ENCODE measurements around the gene MTRFR.
"Not testable (repeated sequence)": the region's sequence is repeated elsewhere in the genome, so short reads cannot be mapped to it uniquely, and the experiment has no call there.

MTRFR gene

GRCh38 chr12:123245678-123246077 is 12.4 kb downstream of the MTRFR start:
- H3K4me3 ChIP-seq (IDR thresholded peaks at IDR 0.05; ENCODE audit: insufficient read depth, low read depth, low read length): no peak overlapping the region
- H3K9ac ChIP-seq: no peak overlapping the region
- no peaks in the 10 kb centered on the region for H3K36me3 ChIP-seq (ENCODE audit: insufficient read depth)
- no peak for TF ChIP-seq CTCF (conservative IDR thresholded peaks at IDR 0.05; ENCODE audit: low read depth, low read length)
- no peaks in the 10 kb centered on the region for H4K20me1 ChIP-seq (ENCODE audit: insufficient read depth)
- no peak overlapping the region for H2AFZ ChIP-seq (ENCODE audit: low read depth)
- no peaks in the 10 kb centered on the region for H3K4me1 ChIP-seq (ENCODE audit: low read depth, poor library complexity, severe bottlenecking)
- no peak overlapping the region for H3K4me2 ChIP-seq
- H3K27me3 ChIP-seq (ENCODE audit: insufficient read depth, low read depth): no peaks in the 10 kb centered on the region
- H3K27ac ChIP-seq: no peak overlapping the region
- H3K79me2 ChIP-seq (ENCODE audit: insufficient read depth, low read depth): peaks cover 12% of the 10 kb centered on the region; the same call in 1 of the 2 replicates

- not testable (repeated sequence) for H3K36me3 ChIP-seq (ENCODE audit: insufficient read depth); H4K20me1 ChIP-seq (ENCODE audit: insufficient read depth)
- H3K79me2 ChIP-seq (ENCODE audit: insufficient read depth, low read depth): peaks cover 12% of the 10 kb centered on the region; the same call in 1 of the 2 replicates
These were observed 14.9 kb downstream of the MTRFR start for GRCh38 chr12:123248129-123248528.

GRCh38 chr12:123248996-123249741 is 15.9 kb downstream of the MTRFR start:
- not testable (repeated sequence) for H3K4me1 ChIP-seq (ENCODE audit: low read depth, poor library complexity, severe bottlenecking); H3K4me2 ChIP-seq; H3K27ac ChIP-seq; H3K27me3 ChIP-seq (ENCODE audit: insufficient read depth, low read depth); H2AFZ ChIP-seq (ENCODE audit: low read depth); H4K20me1 ChIP-seq (ENCODE audit: insufficient read depth); H3K36me3 ChIP-seq (ENCODE audit: insufficient read depth); H3K9ac ChIP-seq; H3K4me3 ChIP-seq (IDR thresholded peaks at IDR 0.05; ENCODE audit: insufficient read depth, low read depth, low read length)
- peaks cover 12% of the 10 kb centered on the region; the same call in 1 of the 2 replicates for H3K79me2 ChIP-seq (ENCODE audit: insufficient read depth, low read depth)

More at GRCh38 chr12:123248129-123248528, 14.9 kb downstream of the MTRFR start:
- not testable (repeated sequence) for H3K4me3 ChIP-seq (IDR thresholded peaks at IDR 0.05; ENCODE audit: insufficient read depth, low read depth, low read length); H3K9ac ChIP-seq; H3K27ac ChIP-seq; H3K4me1 ChIP-seq (ENCODE audit: low read depth, poor library complexity, severe bottlenecking); H3K27me3 ChIP-seq (ENCODE audit: insufficient read depth, low read depth); H2AFZ ChIP-seq (ENCODE audit: low read depth); H3K4me2 ChIP-seq

GRCh38 chr12:123250471-123251383 is 17.5 kb downstream of the MTRFR start:
- H3K4me1 ChIP-seq (ENCODE audit: low read depth, poor library complexity, severe bottlenecking): no peaks in the 10 kb centered on the region
- H3K79me2 ChIP-seq (ENCODE audit: insufficient read depth, low read depth): peaks cover 12% of the 10 kb centered on the region; the same call in 1 of the 2 replicates
- TF ChIP-seq CTCF (conservative IDR thresholded peaks at IDR 0.05; ENCODE audit: low read depth, low read length): no peak
- no peak overlapping the region for H3K27ac ChIP-seq
- H3K36me3 ChIP-seq (ENCODE audit: insufficient read depth): no peaks in the 10 kb centered on the region
- H3K9ac ChIP-seq: no peak overlapping the region
- H2AFZ ChIP-seq (ENCODE audit: low read depth): no peak overlapping the region
- H3K4me3 ChIP-seq (IDR thresholded peaks at IDR 0.05; ENCODE audit: insufficient read depth, low read depth, low read length): no peak overlapping the region
- no peak overlapping the region for H3K4me2 ChIP-seq
- H4K20me1 ChIP-seq (ENCODE audit: insufficient read depth): no peaks in the 10 kb centered on the region
- no peaks in the 10 kb centered on the region for H3K27me3 ChIP-seq (ENCODE audit: insufficient read depth, low read depth)

- Histone ChIP-seq H4K20me1 (ENCODE audit: insufficient read depth) (no peaks in the 10 kb centered on the region), H3K4me3 (IDR thresholded peaks at IDR 0.05; ENCODE audit: insufficient read depth, low read depth, low read length) (no peak overlapping the region), H2AFZ (ENCODE audit: low read depth) (no peak overlapping the region), H3K9ac (no peak overlapping the region), H3K79me2 (ENCODE audit: insufficient read depth, low read depth) (peaks cover 7% of the 10 kb centered on the region; the same call in 1 of the 2 replicates), H3K36me3 (ENCODE audit: insufficient read depth) (no peaks in the 10 kb centered on the region), H3K27me3 (ENCODE audit: insufficient read depth, low read depth) (no peaks in the 10 kb centered on the region), H3K27ac (no peak overlapping the region), H3K4me1 (ENCODE audit: low read depth, poor library complexity, severe bottlenecking) (no peaks in the 10 kb centered on the region), H3K4me2 (no peak overlapping the region)
- no peak for TF ChIP-seq CTCF (conservative IDR thresholded peaks at IDR 0.05; ENCODE audit: low read depth, low read length)
These were observed 18.3 kb downstream of the MTRFR start for GRCh38 chr12:123251403-123252076.

- not testable (repeated sequence) for H3K79me2 ChIP-seq (ENCODE audit: insufficient read depth, low read depth); H3K9ac ChIP-seq; H3K4me2 ChIP-seq; H3K4me1 ChIP-seq (ENCODE audit: low read depth, poor library complexity, severe bottlenecking); H3K27me3 ChIP-seq (ENCODE audit: insufficient read depth, low read depth); H3K4me3 ChIP-seq (IDR thresholded peaks at IDR 0.05; ENCODE audit: insufficient read depth, low read depth, low read length); H3K36me3 ChIP-seq (ENCODE audit: insufficient read depth); H4K20me1 ChIP-seq (ENCODE audit: insufficient read depth); H3K27ac ChIP-seq; H2AFZ ChIP-seq (ENCODE audit: low read depth)
These were observed 19.1 kb downstream of the MTRFR start for GRCh38 chr12:123252365-123252764.
